ENCODE results near the gene CD109.

- TF ChIP-seq, protein P1, sequence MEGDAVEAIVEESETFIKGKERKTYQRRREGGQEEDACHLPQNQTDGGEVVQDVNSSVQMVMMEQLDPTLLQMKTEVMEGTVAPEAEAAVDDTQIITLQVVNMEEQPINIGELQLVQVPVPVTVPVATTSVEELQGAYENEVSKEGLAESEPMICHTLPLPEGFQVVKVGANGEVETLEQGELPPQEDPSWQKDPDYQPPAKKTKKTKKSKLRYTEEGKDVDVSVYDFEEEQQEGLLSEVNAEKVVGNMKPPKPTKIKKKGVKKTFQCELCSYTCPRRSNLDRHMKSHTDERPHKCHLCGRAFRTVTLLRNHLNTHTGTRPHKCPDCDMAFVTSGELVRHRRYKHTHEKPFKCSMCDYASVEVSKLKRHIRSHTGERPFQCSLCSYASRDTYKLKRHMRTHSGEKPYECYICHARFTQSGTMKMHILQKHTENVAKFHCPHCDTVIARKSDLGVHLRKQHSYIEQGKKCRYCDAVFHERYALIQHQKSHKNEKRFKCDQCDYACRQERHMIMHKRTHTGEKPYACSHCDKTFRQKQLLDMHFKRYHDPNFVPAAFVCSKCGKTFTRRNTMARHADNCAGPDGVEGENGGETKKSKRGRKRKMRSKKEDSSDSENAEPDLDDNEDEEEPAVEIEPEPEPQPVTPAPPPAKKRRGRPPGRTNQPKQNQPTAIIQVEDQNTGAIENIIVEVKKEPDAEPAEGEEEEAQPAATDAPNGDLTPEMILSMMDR (IDR thresholded peaks at IDR 0.05), result no peak
- TF ChIP-seq POLR2AphosphoS5 (IDR thresholded peaks at IDR 0.05; ENCODE audit: low read depth, low read length) (no peak), TCF7L2 (IDR thresholded peaks at IDR 0.05; ENCODE audit: low read depth, low read length) (no peak)
- TF ChIP-seq, protein P2, sequence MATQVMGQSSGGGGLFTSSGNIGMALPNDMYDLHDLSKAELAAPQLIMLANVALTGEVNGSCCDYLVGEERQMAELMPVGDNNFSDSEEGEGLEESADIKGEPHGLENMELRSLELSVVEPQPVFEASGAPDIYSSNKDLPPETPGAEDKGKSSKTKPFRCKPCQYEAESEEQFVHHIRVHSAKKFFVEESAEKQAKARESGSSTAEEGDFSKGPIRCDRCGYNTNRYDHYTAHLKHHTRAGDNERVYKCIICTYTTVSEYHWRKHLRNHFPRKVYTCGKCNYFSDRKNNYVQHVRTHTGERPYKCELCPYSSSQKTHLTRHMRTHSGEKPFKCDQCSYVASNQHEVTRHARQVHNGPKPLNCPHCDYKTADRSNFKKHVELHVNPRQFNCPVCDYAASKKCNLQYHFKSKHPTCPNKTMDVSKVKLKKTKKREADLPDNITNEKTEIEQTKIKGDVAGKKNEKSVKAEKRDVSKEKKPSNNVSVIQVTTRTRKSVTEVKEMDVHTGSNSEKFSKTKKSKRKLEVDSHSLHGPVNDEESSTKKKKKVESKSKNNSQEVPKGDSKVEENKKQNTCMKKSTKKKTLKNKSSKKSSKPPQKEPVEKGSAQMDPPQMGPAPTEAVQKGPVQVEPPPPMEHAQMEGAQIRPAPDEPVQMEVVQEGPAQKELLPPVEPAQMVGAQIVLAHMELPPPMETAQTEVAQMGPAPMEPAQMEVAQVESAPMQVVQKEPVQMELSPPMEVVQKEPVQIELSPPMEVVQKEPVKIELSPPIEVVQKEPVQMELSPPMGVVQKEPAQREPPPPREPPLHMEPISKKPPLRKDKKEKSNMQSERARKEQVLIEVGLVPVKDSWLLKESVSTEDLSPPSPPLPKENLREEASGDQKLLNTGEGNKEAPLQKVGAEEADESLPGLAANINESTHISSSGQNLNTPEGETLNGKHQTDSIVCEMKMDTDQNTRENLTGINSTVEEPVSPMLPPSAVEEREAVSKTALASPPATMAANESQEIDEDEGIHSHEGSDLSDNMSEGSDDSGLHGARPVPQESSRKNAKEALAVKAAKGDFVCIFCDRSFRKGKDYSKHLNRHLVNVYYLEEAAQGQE (IDR thresholded peaks at IDR 0.05; ENCODE audit: insufficient read depth in 1 of 2, low read depth in 2 of 2, low read length in 1 of 2), result no peak
Observed at GRCh38 chr6:73710948-73711347, 14.9 kb downstream of the CD109 start.

All from Panc1 (cell line).